A549 (cell line): ENCODE measurements around the gene ODAD2. TPM values are rescaled to one million over a fixed set of nuclear protein-coding genes. Genes with fewer than 3 reads are reported as not detected.

Experiments used
- ATAC-seq, 2 experiments: fragments of 200-7000 bp in 1 of 2; fragments of >200 bp in 1 of 2; cut with Nextera tagmentation in 1 of 2; cut with Tn5 transposase in 1 of 2; 3 replicates each; pipeline versions ENCODE4 v1.8.0 to v1.9.1; 2018 to 2020; ENCODE audit warnings: mild to moderate bottlenecking in 1 of 2, moderate library complexity in 1 of 2
- CTCF ChIA-PET: fragments of 300-600 bp; sonication (Branson Sonifier 250); formaldehyde crosslinking; extraction: SDS; loops from one replicate; lab custom pipeline; 2021; ENCODE audit warnings: antibody characterized with exemption, inconsistent platforms; lab: Yijun Ruan, JAX
- POLR2A ChIA-PET: fragments of 350-600 bp; formaldehyde crosslinking; extraction: SDS; loops from one replicate; lab custom pipeline; 2021; ENCODE audit warnings: antibody characterized with exemption, inconsistent platforms; lab: Yijun Ruan, JAX
- DNase-seq, 2 experiments: peaks; one replicate each; pipeline versions ENCODE4 v3.0.0 to v3.0.0-alpha.2; 2011 to 2016; ENCODE audit warnings: low read depth in 1 of 2, low spot score in 1 of 2
- FAIRE-seq: peaks from 2 replicates; lab custom pipeline; 2011; peaks lifted over from hg19 to GRCh38; lab: Jason Lieb, UNC
- H3K27ac ChIP-seq, 2 experiments: fragments of >200 bp; sonication (Bioruptor Twin); formaldehyde crosslinking; 3 replicates each; pipeline ENCODE4 v1.5.1; 2016 to 2017
- H3K4me1 ChIP-seq: fragments of >200 bp; sonication (Bioruptor Twin); formaldehyde crosslinking; 3 replicates; pipeline ENCODE4 v1.6.1; 2016
- H3K4me2 ChIP-seq: fragments of >200 bp; sonication (Bioruptor Twin); formaldehyde crosslinking; 3 replicates; pipeline ENCODE4 v1.6.1; 2016
- H3K4me3 ChIP-seq: fragments of >200 bp; sonication (Bioruptor Twin); formaldehyde crosslinking; 3 replicates; pipeline ENCODE4 v1.5.1; 2016
- H3K9me3 ChIP-seq: fragments of >200 bp; sonication (Bioruptor Twin); formaldehyde crosslinking; 3 replicates; pipeline ENCODE4 v1.6.1; 2016
- ATOH8 ChIP-seq: fragments of 250-450 bp; sonication (Bioruptor Pico); IDR thresholded peaks from 2 replicates; pipeline ENCODE4 v1.5.0; 2020; ENCODE audit warnings: low read depth, mild to moderate bottlenecking, moderate library complexity
- CBX2 ChIP-seq: fragments of 200-600 bp; sonication (generic); IDR thresholded peaks from 2 replicates; pipeline ENCODE4 v1.6.1; 2016; ENCODE audit warnings: low read depth, mild to moderate bottlenecking, borderline replicate concordance
- CEBPB ChIP-seq, 2 experiments: fragments of >200 bp in 1 of 2; sonication (Bioruptor Twin) in 1 of 2; formaldehyde crosslinking in 1 of 2; IDR thresholded peaks; 2 replicates each; pipeline ENCODE4 v1.6.1; 2012 to 2016
- CHD2 ChIP-seq: fragments of 150-350 bp; IDR thresholded peaks from 2 replicates; pipeline ENCODE4 v1.6.1; 2014; ENCODE audit warnings: low read length; ENCODE audit not compliant: partially characterized antibody
- CHD4 ChIP-seq: fragments of 200-600 bp; sonication (generic); IDR thresholded peaks from 2 replicates; pipeline ENCODE4 v1.6.1; 2016; ENCODE audit warnings: antibody characterized with exemption, mild to moderate bottlenecking, borderline replicate concordance
- EHMT2 ChIP-seq: fragments of 200-600 bp; sonication (generic); IDR thresholded peaks from 2 replicates; pipeline ENCODE4 v1.6.1; 2016; ENCODE audit warnings: antibody characterized with exemption, low read depth, mild to moderate bottlenecking, moderate library complexity
- ELK1 ChIP-seq: fragments of 150-350 bp; IDR thresholded peaks from 2 replicates; pipeline ENCODE4 v1.6.1; 2014; ENCODE audit warnings: low read depth, mild to moderate bottlenecking, low read length
- ESRRA ChIP-seq: fragments of 150-350 bp; IDR thresholded peaks from 2 replicates; pipeline ENCODE4 v1.6.1; 2014; ENCODE audit warnings: mild to moderate bottlenecking, low read length, borderline replicate concordance
- GATA3 ChIP-seq: IDR thresholded peaks from 2 replicates; pipeline ENCODE4 v1.6.1; 2012; ENCODE audit warnings: borderline replicate concordance
- HEYL ChIP-seq: fragments of 250-450 bp; sonication (Bioruptor Pico); IDR thresholded peaks from 2 replicates; pipeline ENCODE4 v1.8.0; 2021; ENCODE audit warnings: mild to moderate bottlenecking, moderate library complexity
- HMGXB4 ChIP-seq: fragments of 250-450 bp; sonication (Bioruptor Pico); IDR thresholded peaks from 2 replicates; pipeline ENCODE4 v1.5.0; 2021; ENCODE audit warnings: mild to moderate bottlenecking, moderate library complexity, borderline replicate concordance
- MAZ ChIP-seq: fragments of 150-350 bp; IDR thresholded peaks from 2 replicates; pipeline ENCODE4 v1.6.1; 2014; ENCODE audit warnings: antibody characterized with exemption, low read depth, low read length, borderline replicate concordance
- NFE2L2 ChIP-seq: fragments of 150-350 bp; conservative IDR thresholded peaks from 2 replicates; pipeline ENCODE4 v1.6.1; 2014; ENCODE audit warnings: low read length
- PHF8 ChIP-seq: fragments of 200-600 bp; sonication (generic); IDR thresholded peaks from 2 replicates; pipeline ENCODE4 v1.6.1; 2016; ENCODE audit warnings: low read depth, mild to moderate bottlenecking, antibody characterized with exemption, moderate library complexity, borderline replicate concordance
- POLR2AphosphoS2 ChIP-seq: conservative IDR thresholded peaks from 2 replicates; pipeline ENCODE4 v1.6.1; 2012; ENCODE audit warnings: low read length, improper control_type of control experiment, inconsistent platforms
- RAD21 ChIP-seq, 2 experiments: fragments of >200 bp in 1 of 2; sonication (Bioruptor Twin) in 1 of 2; formaldehyde crosslinking in 1 of 2; IDR thresholded peaks in 1 of 2; conservative IDR thresholded peaks in 1 of 2; 2 replicates in 1 of 2; 3 replicates in 1 of 2; pipeline ENCODE4 v1.6.1; 2012 to 2018; ENCODE audit warnings: inconsistent platforms in 1 of 2
- RARB ChIP-seq: fragments of 250-450 bp; sonication (Bioruptor Pico); IDR thresholded peaks from 2 replicates; pipeline ENCODE4 v1.8.0; 2021; ENCODE audit warnings: mild to moderate bottlenecking, moderate library complexity
- REST ChIP-seq: fragments of 200-600 bp; sonication (generic); IDR thresholded peaks from 2 replicates; pipeline ENCODE4 v1.6.1; 2016; ENCODE audit warnings: antibody characterized with exemption, mild to moderate bottlenecking, moderate library complexity
- SREBF2 ChIP-seq: fragments of 450-650 bp; IDR thresholded peaks from 2 replicates; pipeline ENCODE4 v1.6.1; 2014; ENCODE audit warnings: mild to moderate bottlenecking, moderate library complexity
- TFCP2L1 ChIP-seq: fragments of 250-450 bp; sonication (Bioruptor Pico); IDR thresholded peaks from 2 replicates; pipeline ENCODE4 v1.5.0; 2021; ENCODE audit warnings: mild to moderate bottlenecking
- TP53 ChIP-seq: fragments of 250-450 bp; sonication (Bioruptor Pico); IDR thresholded peaks from 2 replicates; pipeline ENCODE4 v1.5.0; 2021; ENCODE audit warnings: mild to moderate bottlenecking, moderate library complexity
- ZC3H11A ChIP-seq: fragments of 450-650 bp; IDR thresholded peaks from 2 replicates; pipeline ENCODE4 v1.6.1; 2014; ENCODE audit warnings: antibody characterized with exemption, mild to moderate bottlenecking
- ZSCAN20 ChIP-seq: fragments of 250-450 bp; sonication (Bioruptor Pico); IDR thresholded peaks from 2 replicates; pipeline ENCODE4 v1.8.0; 2022; ENCODE audit warnings: mild to moderate bottlenecking, moderate library complexity
- WGBS: methylation state at CpG from one replicate; pipeline ENCODE4 v1.1.6; 2017; ENCODE audit errors: missing lambda C conversion rate; 5-methylcytosine and 5-hydroxymethylcytosine counted together
- polyA plus RNA-seq, 4 experiments: library from polyadenylated mRNA; depleted of rRNA in 3 of 4; stranded (reverse); fragments of >200 nt; fragmentation: RNase III in 1 of 4; extraction: RNeasy Plus Mini Kit Qiagen cat#74134 plus additional on column Dnase treatment in 1 of 4; gene quantifications; 2 replicates in 3 of 4; 3 replicates in 1 of 4; pipeline ENCODE4 v1.2.3, GENCODE V29; 2011 to 2017

The ODAD2 gene
- polyA plus RNA-seq, 2 of the 4 experiments (the other 2 are of a cell fraction) = not detected

GRCh38 chr10:28020993-28021982, 22.4 kb upstream of the ODAD2 start:
- no peaks in the 10 kb centered on the region for H3K4me1 ChIP-seq
- FAIRE-seq (no peak), ATAC-seq (no peak), DNase-seq (no peak)
- 0% methylated on average over 5 of the region's 5 CpGs for WGBS
- H3K4me2 ChIP-seq = no peak overlapping the region
- H3K9me3 ChIP-seq = no peaks in the 10 kb centered on the region
- no peak overlapping the region for H3K4me3 ChIP-seq
- POLR2A ChIA-PET = no interaction called here
- H3K27ac ChIP-seq = no peak overlapping the region
- TF ChIP-seq CHD4 = no peak
- TF ChIP-seq ATOH8 (CRISPR knock-in tag) = no peak
- no peak for TF ChIP-seq TP53
- CTCF ChIA-PET = no interaction called here

GRCh38 chr10:28020080-28020860, 21.4 kb upstream of the ODAD2 start:
- no peak overlapping the region for H3K4me3 ChIP-seq
- no peak for DNase-seq
- H3K4me1 ChIP-seq = no peaks in the 10 kb centered on the region
- ChIA-PET CTCF (no interaction called here), POLR2A (no interaction called here)
- 40% methylated on average over 12 of the region's 12 CpGs for WGBS
- no peak for ATAC-seq
- TF ChIP-seq ZC3H11A (no peak), HMGXB4 (CRISPR knock-in tag) (no peak), POLR2AphosphoS2 (no peak), RARB (CRISPR knock-in tag) (no peak)
- no peak overlapping the region for H3K4me2 ChIP-seq
- H3K9me3 ChIP-seq = no peaks in the 10 kb centered on the region
- no peak overlapping the region for H3K27ac ChIP-seq
- FAIRE-seq = no peak

GRCh38 chr10:28014651-28015050, 15.8 kb upstream of the ODAD2 start:
- CTCF ChIA-PET = no interaction called here
- ATAC-seq = no peak
- H3K9me3 ChIP-seq = no peaks in the 10 kb centered on the region

More at GRCh38 chr10:28014651-28015050, 15.8 kb upstream of the ODAD2 start:
- Histone ChIP-seq H3K4me1 (no peaks in the 10 kb centered on the region), H3K4me2 (no peak overlapping the region), H3K4me3 (no peak overlapping the region)
- POLR2A ChIA-PET = no interaction called here
- no peak for FAIRE-seq
- TF ChIP-seq TFCP2L1 (CRISPR knock-in tag) (no peak), CBX2 (no peak), RAD21 (conservative IDR thresholded peaks at IDR 0.05 in 1 of 2, IDR thresholded peaks at IDR 0.05 in 1 of 2) (no peak), EHMT2 (no peak), ELK1 (no peak), HEYL (no peak), TP53 (no peak), REST (no peak), ESRRA (no peak), NFE2L2 (no peak), PHF8 (no peak), GATA3 (no peak), CHD2 (no peak), CEBPB (IDR thresholded peaks at IDR 0.05) (no peak), SREBF2 (no peak), ZSCAN20 (CRISPR knock-in tag) (no peak), MAZ (no peak)
- TF ChIP-seq, all 56 proteins: peak for 0
- H3K27ac ChIP-seq = no peak overlapping the region
- no peak for DNase-seq
